Heart left ventricle (tissue), 13 donors: ENCODE data around the gene ZGPAT.

ENCODE experiments used
- CTCF ChIP-seq, 12 donors: fragments of 200-600 bp; sonication (generic) in 4 of 12; IDR thresholded peaks; one replicate each; pipeline versions ENCODE4 v1.5.0 to v1.8.0; 2018 to 2022; ENCODE audit warnings: antibody characterized with exemption in 12 of 12, mild to moderate bottlenecking in 5 of 12
- POLR2A ChIP-seq, 2 donors: fragments of 450-650 bp; IDR thresholded peaks; one replicate each; pipeline ENCODE4 v1.6.1; 2017; ENCODE audit warnings: antibody characterized with exemption in 2 of 2, mild to moderate bottlenecking in 2 of 2, moderate library complexity in 2 of 2
- donor health status: ischemic (EF 13 %, LVEDD 7.1; RV severe dilation, severe dysfunction).
- donor health status: DM: no; HTN: yes; CAD: no.
- donor health status: DM: no; HTN: no; CAD: no.
- donor health status: ischemic (EF 25% LVEDD 6.9; RV normal size, moderate dysfunction).
- donor health status: ischemic (EF 25% LVEDD 5.7; RV mildly dilated, moderate dysfunction).
- donor health status: ischemic (EF 35%, LVEDD 5.7; RV mildly dilated, moderate dysfunction).
- donor health status: nonischemic (EF 11% LVEDD 7.7; RV severe dilation, severe dysfunction).
- donor health status: DM: yes; HTN: yes; CAD: no.
- donor health status: PGD.
- donor health status: ischemic (EF 29% LVEDD 5.4; RV normal size, mild dysfunction).
- donor health status: nonischemic (EF 23%, LVEDD 6.1; RV moderate dilation, normal function).

DNA sequence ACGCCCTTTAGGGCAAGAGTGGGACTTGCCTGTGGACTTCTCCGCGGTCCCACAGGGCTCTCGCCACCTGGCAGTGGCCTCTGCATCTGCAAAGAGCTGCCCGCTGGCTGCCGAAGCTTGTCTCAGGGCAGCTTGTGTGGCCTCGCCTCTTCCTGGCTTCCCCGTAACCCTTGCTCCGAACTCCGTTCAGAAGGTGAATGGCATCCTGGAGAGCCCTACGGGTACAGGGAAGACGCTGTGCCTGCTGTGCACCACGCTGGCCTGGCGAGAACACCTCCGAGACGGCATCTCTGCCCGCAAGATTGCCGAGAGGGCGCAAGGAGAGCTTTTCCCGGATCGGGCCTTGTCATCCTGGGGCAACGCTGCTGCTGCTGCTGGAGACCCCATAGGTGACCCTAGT is 46.7 kb upstream of the ZGPAT start:
- TF ChIP-seq CTCF (IDR thresholded peaks at IDR 0.05) (no peak), POLR2A (IDR thresholded peaks at IDR 0.05) (no peak)
